Ammon's horn (tissue), 1 donor: ENCODE results near the gene PRRG4.
"Not testable (repeated sequence)": the region's sequence is repeated elsewhere in the genome, so short reads cannot be mapped to it uniquely, and the experiment has no call there.

ENCODE experiments used
- DNase-seq: peaks from one replicate; pipeline ENCODE4 v3.0.0-alpha.2; 2016; ENCODE audit warnings: low spot score

Gene PRRG4

GRCh38 chr11:32829680-32830412, at the start of gene PRRG4:
Gene PRRG4 (plus strand): TSS chr11:32829927. CDS start chr11:32830530, 603 bp downstream.
- DNase-seq = peak; percentile 40

- DNase-seq = not testable (repeated sequence)
Measured at GRCh38 chr11:32780839-32781238, 48.9 kb upstream of the PRRG4 start.

- peak; percentile 5 for DNase-seq
Measured at GRCh38 chr11:32781721-32782120, 48.0 kb upstream of the PRRG4 start.

GRCh38 chr11:32785262-32785661, 44.5 kb upstream of the PRRG4 start:
- no peak for DNase-seq

GRCh38 chr11:32786811-32787210, 42.9 kb upstream of the PRRG4 start:
- no peak for DNase-seq

GRCh38 chr11:32790916-32791315, 38.8 kb upstream of the PRRG4 start:
- DNase-seq = no peak

- DNase-seq = no peak
Measured at GRCh38 chr11:32792111-32792947, 37.4 kb upstream of the PRRG4 start.

GRCh38 chr11:32792948-32793475, 36.7 kb upstream of the PRRG4 start:
- DNase-seq = peak; percentile 34

GRCh38 chr11:32794439-32794838, 35.3 kb upstream of the PRRG4 start, which contains the start of gene CCDC73:
Gene CCDC73 (minus strand): TSS chr11:32794662. CDS start chr11:32760243, 34,419 bp downstream.
- DNase-seq = no peak

GRCh38 chr11:32796425-32796824, 33.3 kb upstream of the PRRG4 start:
- no peak for DNase-seq

- DNase-seq = peak; percentile 84
Measured at GRCh38 chr11:32809313-32809712, 20.4 kb upstream of the PRRG4 start.

- DNase-seq = no peak
Measured at GRCh38 chr11:32817181-32817851, 12.4 kb upstream of the PRRG4 start.

GRCh38 chr11:32817852-32818183, 11.9 kb upstream of the PRRG4 start:
- DNase-seq = no peak

GRCh38 chr11:32819187-32819586, 10.5 kb upstream of the PRRG4 start:
- no peak for DNase-seq

GRCh38 chr11:32820497-32820896, 9.2 kb upstream of the PRRG4 start:
- no peak for DNase-seq

- no peak for DNase-seq
Measured at GRCh38 chr11:32821517-32821916, 8.2 kb upstream of the PRRG4 start.

- no peak for DNase-seq
Measured at GRCh38 chr11:32821917-32822560, 7.7 kb upstream of the PRRG4 start.

- DNase-seq = not testable (repeated sequence)
Measured at GRCh38 chr11:32823617-32824016, 6.1 kb upstream of the PRRG4 start.

GRCh38 chr11:32826113-32826512, 3.6 kb upstream of the PRRG4 start:
- no peak for DNase-seq

- no peak for DNase-seq
Measured at GRCh38 chr11:32827276-32827675, 2.5 kb upstream of the PRRG4 start.

GRCh38 chr11:32829157-32829679, 509 bp upstream of the PRRG4 start:
- DNase-seq = no peak

- no peak for DNase-seq
Measured at GRCh38 chr11:32830413-32830738, 649 bp downstream of the PRRG4 start.
